Measurements from ENCODE around the gene PIGP. TPM values are rescaled to one million over a fixed set of nuclear protein-coding genes. Genes with fewer than 3 reads are reported as not detected.

The PIGP gene
- total RNA-seq, 1 donor from 2014 or later = 11.0 TPM

GRCh38 chr21:37065561-37066177, 7.2 kb downstream of the PIGP start:
- H3K4me1 Mint-ChIP-seq = peaks cover 17% of the 10 kb centered on the region
- H3K36me3 Mint-ChIP-seq = peaks cover 17% of the 10 kb centered on the region
- H3K27ac Mint-ChIP-seq = no peak overlapping the region
- no peak for TF ChIP-seq CTCF (IDR thresholded peaks at IDR 0.05; ENCODE audit: unreplicated experiment)
- peaks cover 6% of the 10 kb centered on the region for H3K9me3 Mint-ChIP-seq
- DNase-seq (ENCODE audit: low spot score in 2 of 2, unreplicated experiment in 2 of 2) = no peak
- no peaks in the 10 kb centered on the region for H3K27me3 Mint-ChIP-seq (ENCODE audit: low read depth)
- no peak overlapping the region for H3K4me3 Mint-ChIP-seq

- H3K27ac Mint-ChIP-seq = no peak overlapping the region
These were observed 8.0 kb downstream of the PIGP start for GRCh38 chr21:37064841-37065240.

GRCh38 chr21:37063433-37063832, 9.4 kb downstream of the PIGP start:
- Mint-ChIP-seq H3K9me3 (peaks cover 2% of the 10 kb centered on the region), H3K36me3 (peaks cover 8% of the 10 kb centered on the region), H3K4me1 (peaks cover 20% of the 10 kb centered on the region), H3K4me3 (no peak overlapping the region), H3K27me3 (ENCODE audit: low read depth) (no peaks in the 10 kb centered on the region), H3K27ac (no peak overlapping the region)
- DNase-seq (ENCODE audit: low spot score in 2 of 2, unreplicated experiment in 2 of 2) = no peak
- no peak for TF ChIP-seq CTCF (IDR thresholded peaks at IDR 0.05; ENCODE audit: unreplicated experiment)

More at GRCh38 chr21:37064841-37065240, 8.0 kb downstream of the PIGP start:
- H3K4me1 Mint-ChIP-seq = peaks cover 19% of the 10 kb centered on the region
- no peak for DNase-seq (ENCODE audit: low spot score in 2 of 2, unreplicated experiment in 2 of 2)
- H3K9me3 Mint-ChIP-seq = peaks cover 6% of the 10 kb centered on the region
- H3K36me3 Mint-ChIP-seq = peaks cover 17% of the 10 kb centered on the region
- no peak overlapping the region for H3K4me3 Mint-ChIP-seq
- H3K27me3 Mint-ChIP-seq (ENCODE audit: low read depth) = no peaks in the 10 kb centered on the region
- TF ChIP-seq CTCF (IDR thresholded peaks at IDR 0.05; ENCODE audit: unreplicated experiment) = no peak

GRCh38 chr21:37062593-37062935, 10.3 kb downstream of the PIGP start:
- TF ChIP-seq CTCF (IDR thresholded peaks at IDR 0.05; ENCODE audit: unreplicated experiment) = no peak
- Mint-ChIP-seq H3K9me3 (no peaks in the 10 kb centered on the region), H3K36me3 (peaks cover 4% of the 10 kb centered on the region), H3K27ac (no peak overlapping the region), H3K4me1 (peaks cover 20% of the 10 kb centered on the region), H3K27me3 (ENCODE audit: low read depth) (no peaks in the 10 kb centered on the region), H3K4me3 (no peak overlapping the region)
- no peak for DNase-seq (ENCODE audit: low spot score in 2 of 2, unreplicated experiment in 2 of 2)

- DNase-seq (ENCODE audit: low spot score in 2 of 2, unreplicated experiment in 2 of 2) = no peak
- Mint-ChIP-seq H3K27ac (no peak overlapping the region), H3K4me1 (peaks cover 20% of the 10 kb centered on the region), H3K9me3 (no peaks in the 10 kb centered on the region), H3K4me3 (no peak overlapping the region), H3K27me3 (ENCODE audit: low read depth) (no peaks in the 10 kb centered on the region), H3K36me3 (peaks cover 3% of the 10 kb centered on the region)
- no peak for TF ChIP-seq CTCF (IDR thresholded peaks at IDR 0.05; ENCODE audit: unreplicated experiment)
These were observed 10.8 kb downstream of the PIGP start for GRCh38 chr21:37061926-37062592.
